Measurements from ENCODE around the gene PRM1.
"Not testable (repeated sequence)": the region's sequence is repeated elsewhere in the genome, so short reads cannot be mapped to it uniquely, and the experiment has no call there.

PRM1 gene

DNA sequence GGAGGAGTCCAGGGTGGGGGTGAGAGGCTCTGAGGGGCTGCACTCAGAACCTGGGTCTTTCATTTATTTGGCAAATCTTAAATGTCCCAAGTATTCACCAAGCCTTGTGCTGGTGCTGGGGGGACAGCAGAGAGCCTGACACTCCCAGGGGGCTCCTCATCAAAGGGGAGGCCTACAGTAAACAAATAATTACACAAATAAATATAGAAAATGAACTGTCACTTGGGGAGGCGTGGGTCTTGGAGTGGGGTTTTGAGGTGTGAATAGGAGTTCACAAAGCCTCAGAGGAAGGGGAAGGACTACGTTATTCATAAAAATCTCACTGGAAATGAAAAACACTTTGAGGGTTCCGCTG, 15.2 kb upstream of the PRM1 start:
- Mint-ChIP-seq H3K27ac (peak overlapping the region; percentile 31), H3K4me1 (ENCODE audit: low read depth) (peaks cover 49% of the 10 kb centered on the region), H3K27me3 (peaks cover 3% of the 10 kb centered on the region), H3K4me3 (no peak overlapping the region), H3K36me3 (ENCODE audit: low read depth) (no peaks in the 10 kb centered on the region), H3K9me3 (no peaks in the 10 kb centered on the region)

DNA sequence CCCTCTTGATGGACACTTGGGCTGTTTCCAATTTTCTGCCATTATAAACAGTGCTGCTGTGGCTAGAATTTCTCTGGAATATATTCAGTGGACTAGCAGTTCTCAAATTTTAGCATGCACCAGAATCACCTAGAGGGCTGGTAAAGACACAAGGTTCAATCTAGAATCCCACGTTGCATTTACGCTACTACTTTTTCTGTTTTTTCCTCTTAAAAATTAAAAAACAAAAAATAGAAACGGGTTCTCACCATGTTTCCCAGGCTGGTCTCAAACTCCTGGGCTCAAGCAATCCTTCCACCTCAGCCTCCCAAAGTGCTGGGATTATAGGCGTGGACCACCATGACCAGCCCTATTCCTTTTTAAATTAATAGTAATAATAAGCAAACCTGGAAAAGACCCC, 14.5 kb upstream of the PRM1 start:
- Mint-ChIP-seq H3K27me3 (peaks cover 4% of the 10 kb centered on the region), H3K4me1 (ENCODE audit: low read depth) (peaks cover 49% of the 10 kb centered on the region), H3K9me3 (no peaks in the 10 kb centered on the region), H3K36me3 (ENCODE audit: low read depth) (no peaks in the 10 kb centered on the region), H3K4me3 (no peak overlapping the region), H3K27ac (no peak overlapping the region)

DNA sequence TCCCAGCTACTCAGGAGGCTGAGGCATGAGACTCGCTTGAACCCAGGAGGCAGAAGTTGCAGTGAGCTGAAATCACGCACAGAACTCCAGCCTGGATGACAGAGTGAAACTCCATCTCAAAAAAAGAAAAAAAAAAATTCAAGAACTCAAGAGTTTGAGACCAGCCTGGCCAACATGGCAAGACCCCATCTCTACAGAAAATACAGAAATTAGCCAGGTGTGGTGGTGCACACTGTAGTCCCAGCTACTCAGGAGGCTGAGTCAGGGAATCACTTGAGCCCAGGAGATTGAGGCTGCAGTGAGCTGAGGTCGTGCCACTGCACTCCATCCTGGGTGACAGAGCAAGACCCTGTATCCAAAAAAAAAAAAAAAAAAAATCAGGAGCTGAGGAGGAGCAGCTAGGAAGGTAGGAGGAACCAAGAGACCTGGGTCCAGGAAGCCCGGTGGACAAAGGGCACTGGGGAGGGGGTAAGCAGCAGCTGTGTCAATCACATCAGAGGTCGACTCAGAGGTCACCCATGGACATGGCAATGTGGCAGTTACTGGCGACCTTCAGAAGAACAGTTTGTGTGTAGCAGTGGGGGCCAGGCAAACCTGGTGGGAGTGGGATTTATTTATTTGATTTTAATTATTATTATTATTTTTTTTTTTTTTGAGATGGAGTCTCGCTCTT, 11.1 kb upstream of the PRM1 start:
- Mint-ChIP-seq H3K36me3 (ENCODE audit: low read depth) (no peaks in the 10 kb centered on the region), H3K9me3 (no peaks in the 10 kb centered on the region), H3K4me3 (no peak overlapping the region), H3K27ac (no peak overlapping the region), H3K27me3 (peaks cover 15% of the 10 kb centered on the region), H3K4me1 (ENCODE audit: low read depth) (peaks cover 38% of the 10 kb centered on the region)

DNA sequence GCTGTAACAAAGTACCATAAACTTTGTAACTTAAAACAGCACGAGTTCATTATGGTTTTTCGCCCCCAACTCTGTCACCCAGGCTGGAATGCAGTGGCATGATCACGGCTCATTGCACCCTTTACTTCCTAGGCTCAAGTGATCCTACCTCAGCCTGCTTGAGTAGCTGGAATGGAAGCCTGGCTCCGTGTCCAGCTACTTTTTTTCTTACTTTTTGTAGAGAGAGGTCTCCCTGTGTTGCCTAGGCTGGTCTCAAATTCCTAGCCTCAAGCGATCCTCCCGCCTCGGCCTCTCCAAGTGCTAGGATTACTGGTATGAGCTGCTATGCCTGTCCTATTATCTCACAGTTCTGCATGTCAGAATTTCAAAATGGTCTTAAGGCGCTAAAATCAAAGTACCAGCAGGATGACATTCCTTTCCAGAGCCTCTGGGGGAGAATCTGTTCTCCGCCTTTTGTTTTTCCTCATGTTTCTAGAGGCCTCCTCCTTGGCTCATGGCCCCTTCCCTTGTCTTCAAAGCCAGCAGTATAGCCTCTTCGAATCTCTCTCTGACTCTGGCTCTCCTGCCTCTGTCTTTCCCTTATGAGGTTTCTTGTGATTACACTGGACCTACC, 10.1 kb upstream of the PRM1 start:
- Mint-ChIP-seq H3K27me3 (peaks cover 15% of the 10 kb centered on the region), H3K36me3 (ENCODE audit: low read depth) (no peaks in the 10 kb centered on the region), H3K27ac (no peak overlapping the region), H3K4me1 (ENCODE audit: low read depth) (peaks cover 37% of the 10 kb centered on the region), H3K9me3 (no peaks in the 10 kb centered on the region), H3K4me3 (no peak overlapping the region)

DNA sequence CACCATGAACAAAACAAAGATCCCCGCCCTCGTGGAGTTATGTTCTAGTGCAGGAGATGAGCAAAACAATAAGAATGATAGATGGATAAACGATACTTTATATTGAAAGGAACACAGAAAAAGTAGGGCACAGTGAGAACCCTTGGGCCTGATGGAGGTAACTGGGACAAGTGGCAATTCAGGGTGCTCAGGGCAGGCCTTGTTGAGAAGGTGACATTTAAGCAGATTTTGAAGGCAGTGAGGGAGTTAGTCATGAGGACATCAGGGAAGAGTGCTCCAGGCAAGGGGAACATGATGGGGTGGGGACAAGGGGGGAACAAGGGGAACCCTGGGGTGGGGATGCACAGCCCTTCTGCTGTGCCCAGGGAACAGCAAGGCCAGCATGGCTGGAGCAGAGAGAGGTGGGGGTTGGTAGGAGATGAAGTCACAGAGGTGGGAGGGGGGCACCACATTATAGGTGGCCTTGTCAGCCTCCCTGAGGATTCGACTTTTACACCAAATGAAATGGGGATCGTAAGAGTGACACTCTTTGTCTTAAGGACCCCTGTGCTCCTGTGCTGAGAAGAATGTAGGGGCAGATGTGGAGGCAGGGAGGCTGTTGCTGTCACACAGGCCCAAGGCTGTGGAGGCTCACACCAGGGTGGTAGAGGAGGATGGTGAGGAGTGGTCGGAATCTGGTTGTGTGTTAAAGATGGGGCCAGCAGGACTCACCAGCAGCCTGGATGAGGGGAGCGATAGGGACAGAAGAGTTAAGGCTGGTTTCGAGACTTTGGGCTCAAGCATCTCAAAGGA, 9.2 kb upstream of the PRM1 start:
- H3K27ac Mint-ChIP-seq, result peak overlapping the region; percentile 24
- H3K4me1 Mint-ChIP-seq (ENCODE audit: low read depth), result peaks cover 46% of the 10 kb centered on the region
- no peak overlapping the region for H3K4me3 Mint-ChIP-seq
- peaks cover 4% of the 10 kb centered on the region for H3K36me3 Mint-ChIP-seq (ENCODE audit: low read depth)
- peaks cover 15% of the 10 kb centered on the region for H3K27me3 Mint-ChIP-seq
- H3K9me3 Mint-ChIP-seq, result no peaks in the 10 kb centered on the region

DNA sequence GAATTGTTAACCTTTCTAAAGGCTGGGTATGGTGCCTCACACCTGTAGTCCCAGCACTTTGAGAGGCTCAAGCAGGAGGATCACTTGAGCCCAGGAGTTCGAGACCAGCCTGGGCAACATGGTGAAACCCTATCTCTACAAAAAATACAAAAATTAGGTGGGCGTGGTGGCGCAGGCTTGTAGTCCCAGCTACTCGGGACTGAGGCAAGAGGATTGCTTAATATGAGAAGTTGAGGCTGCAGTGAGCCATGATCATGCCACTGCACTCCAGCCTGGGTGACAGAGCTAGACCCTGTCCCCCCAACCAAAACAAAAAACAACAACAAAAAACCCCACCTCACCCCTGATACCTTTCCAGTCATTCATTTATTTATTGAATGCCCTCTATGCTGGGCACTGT, 8.6 kb upstream of the PRM1 start:
- H3K27ac Mint-ChIP-seq, result peak overlapping the region; percentile 24
- peaks cover 15% of the 10 kb centered on the region for H3K27me3 Mint-ChIP-seq
- H3K4me3 Mint-ChIP-seq; H3K36me3 Mint-ChIP-seq (ENCODE audit: low read depth); H3K9me3 Mint-ChIP-seq: not testable (repeated sequence)
- H3K4me1 Mint-ChIP-seq (ENCODE audit: low read depth), result peaks cover 46% of the 10 kb centered on the region

DNA sequence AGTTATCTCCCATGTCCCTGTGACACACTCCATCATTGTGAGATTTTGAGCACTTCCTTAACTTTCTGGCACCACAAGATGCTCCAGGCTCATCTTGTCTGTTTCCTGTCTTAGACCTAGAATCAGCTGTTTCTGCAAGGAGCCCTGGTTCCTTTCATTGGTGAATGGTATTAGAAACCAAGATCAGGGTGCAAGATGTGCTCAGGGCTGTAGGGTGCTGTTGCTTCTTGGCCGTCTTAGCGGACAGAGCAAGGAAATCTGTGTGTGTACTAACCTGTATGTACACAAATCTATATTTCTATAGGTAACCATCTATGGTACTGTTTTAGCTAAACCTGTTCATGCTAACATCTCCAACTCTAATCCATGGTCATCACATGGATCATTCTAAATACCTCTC, 8.1 kb upstream of the PRM1 start:
- Mint-ChIP-seq H3K27me3 (peaks cover 15% of the 10 kb centered on the region), H3K4me3 (no peak overlapping the region), H3K9me3 (no peaks in the 10 kb centered on the region), H3K36me3 (ENCODE audit: low read depth) (peaks cover 4% of the 10 kb centered on the region), H3K27ac (no peak overlapping the region), H3K4me1 (ENCODE audit: low read depth) (peaks cover 43% of the 10 kb centered on the region)

DNA sequence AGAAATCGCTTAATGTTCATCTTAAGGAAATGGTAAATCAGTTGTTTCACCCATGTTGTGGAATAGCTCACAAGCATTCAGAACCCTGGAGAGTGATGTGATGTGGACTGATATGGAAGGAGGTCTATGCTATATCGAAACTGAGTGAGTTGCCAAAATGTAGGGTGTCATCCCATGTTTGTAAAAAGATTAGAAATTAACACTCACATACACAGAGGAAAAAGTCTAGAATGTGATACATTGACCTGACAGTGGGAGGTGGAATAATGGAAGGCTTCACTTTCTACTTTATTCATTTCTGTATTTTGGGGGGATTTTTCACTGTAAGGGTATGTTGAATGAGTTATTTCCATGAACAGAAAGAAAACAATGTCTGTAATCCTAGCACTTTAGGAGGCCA, 4.7 kb upstream of the PRM1 start:
- H3K27me3 Mint-ChIP-seq, result peaks cover 12% of the 10 kb centered on the region
- no peak overlapping the region for H3K4me3 Mint-ChIP-seq
- peaks cover 4% of the 10 kb centered on the region for H3K36me3 Mint-ChIP-seq (ENCODE audit: low read depth)

DNA sequence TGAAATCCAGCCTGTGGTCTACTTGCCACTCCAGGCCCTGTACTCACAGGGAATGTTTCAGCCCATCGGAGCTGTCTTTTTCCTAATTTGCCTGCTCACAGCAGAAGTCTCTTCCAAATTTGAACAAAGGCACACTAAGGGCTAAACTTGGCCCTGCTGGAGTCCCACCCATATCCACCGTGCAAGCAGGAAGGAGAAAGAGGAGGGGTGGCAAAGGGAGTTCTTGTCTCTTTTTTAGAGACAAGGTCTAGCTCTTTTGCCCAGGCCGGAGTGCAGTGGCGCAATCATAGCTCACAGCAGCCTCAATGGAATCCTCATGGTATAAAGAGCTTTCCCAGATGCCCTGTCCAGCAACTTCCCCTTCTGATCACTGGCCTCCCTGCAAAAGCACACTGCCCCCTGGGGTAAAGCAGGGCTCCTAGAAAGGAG, 2.7 kb upstream of the PRM1 start:
- Mint-ChIP-seq H3K27me3 (peaks cover 3% of the 10 kb centered on the region), H3K4me1 (ENCODE audit: low read depth) (peaks cover 40% of the 10 kb centered on the region), H3K9me3 (no peaks in the 10 kb centered on the region), H3K36me3 (ENCODE audit: low read depth) (peaks cover 4% of the 10 kb centered on the region), H3K4me3 (no peak overlapping the region), H3K27ac (no peak overlapping the region)

More for the DNA sequence above, 4.7 kb upstream of the PRM1 start:
- Mint-ChIP-seq H3K27ac (peak overlapping the region; percentile 81), H3K9me3 (no peaks in the 10 kb centered on the region), H3K4me1 (ENCODE audit: low read depth) (peaks cover 37% of the 10 kb centered on the region)

DNA sequence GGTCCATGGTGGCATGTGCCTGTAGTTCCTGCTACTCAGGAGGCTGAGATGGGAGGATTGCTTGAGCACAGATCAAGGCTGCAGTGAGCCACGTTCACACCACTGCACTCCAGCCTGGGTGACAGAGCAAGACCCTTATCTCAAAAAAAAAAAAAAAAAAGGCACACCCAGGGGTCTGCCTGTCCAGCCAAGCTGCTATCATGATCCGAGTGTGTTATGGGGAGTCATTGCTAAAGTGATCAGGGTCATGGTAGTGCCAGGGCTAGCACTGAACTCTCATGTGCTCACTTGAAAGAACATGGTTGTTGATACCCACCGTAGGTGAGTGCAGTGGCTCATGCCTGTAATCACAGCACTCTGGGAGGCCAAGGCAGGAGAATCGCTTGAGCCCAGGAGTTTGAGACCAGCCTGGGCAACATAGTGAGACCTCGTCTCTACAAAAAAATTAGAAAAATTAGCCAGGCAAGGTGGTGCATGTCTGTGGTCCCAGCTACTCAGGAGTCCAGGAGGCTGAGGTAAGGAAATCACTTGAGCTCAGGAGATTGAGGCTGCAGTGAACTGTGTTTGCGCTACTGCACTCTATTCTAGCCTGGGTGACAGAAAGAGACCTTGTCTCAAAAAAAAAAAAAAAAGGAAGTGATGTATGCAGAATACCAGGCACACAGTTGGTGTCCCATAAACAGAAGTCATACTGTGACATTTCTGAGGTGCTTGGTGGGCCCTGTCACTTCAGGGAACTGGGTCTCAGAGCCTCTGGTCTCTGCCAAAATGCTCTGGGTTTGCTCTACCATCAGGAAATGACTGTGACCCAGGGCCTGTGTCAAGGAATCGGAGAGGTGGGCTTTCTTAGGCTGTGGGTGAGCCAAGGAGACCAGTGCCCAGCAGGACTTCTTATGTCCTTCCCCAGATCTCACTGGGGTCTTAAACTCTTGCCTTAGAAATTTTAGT, 2.2 kb downstream of the PRM1 start:
- Mint-ChIP-seq H3K4me1 (ENCODE audit: low read depth) (peaks cover 6% of the 10 kb centered on the region), H3K27me3 (no peaks in the 10 kb centered on the region), H3K9me3 (no peaks in the 10 kb centered on the region), H3K27ac (no peak overlapping the region), H3K4me3 (no peak overlapping the region), H3K36me3 (ENCODE audit: low read depth) (no peaks in the 10 kb centered on the region)

DNA sequence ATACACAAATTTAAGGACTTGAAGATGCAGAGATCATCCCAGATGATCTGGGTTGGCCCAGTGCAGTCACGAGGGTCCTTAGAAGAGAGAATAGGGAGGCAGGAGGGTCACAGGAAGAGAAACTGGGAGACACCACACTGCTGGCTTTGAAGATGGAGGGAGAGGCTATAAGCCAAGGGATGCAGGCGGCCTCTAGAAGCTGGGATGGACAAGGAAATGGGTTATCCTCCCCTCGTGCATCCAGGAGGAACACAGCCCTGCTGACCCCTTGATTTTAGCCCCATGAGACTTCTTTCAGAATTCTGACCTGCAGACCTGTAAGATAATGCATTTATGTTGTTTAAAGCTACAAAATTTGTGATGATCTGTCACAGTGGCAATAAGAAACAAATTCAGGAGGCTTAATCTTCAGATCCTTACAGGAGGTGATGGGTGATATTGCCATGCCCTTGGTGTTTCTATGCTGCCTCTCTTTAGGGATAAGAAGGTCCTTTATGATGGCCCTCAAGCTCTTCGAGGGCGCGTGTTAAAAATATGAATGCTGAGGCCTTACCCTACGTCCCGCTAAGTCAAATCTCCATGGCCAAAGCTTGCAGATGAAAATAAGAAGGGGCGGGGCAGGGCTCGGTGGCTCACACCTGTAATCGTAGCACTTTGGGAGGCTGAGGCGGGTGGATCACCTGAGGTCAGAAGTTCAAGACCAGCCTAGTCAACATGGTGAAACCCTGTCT, 3.4 kb downstream of the PRM1 start:
- H3K27ac Mint-ChIP-seq, result no peak overlapping the region
- no peaks in the 10 kb centered on the region for H3K36me3 Mint-ChIP-seq (ENCODE audit: low read depth)
- no peaks in the 10 kb centered on the region for H3K9me3 Mint-ChIP-seq
- H3K4me3 Mint-ChIP-seq, result no peak overlapping the region
- no peaks in the 10 kb centered on the region for H3K27me3 Mint-ChIP-seq
- peaks cover 6% of the 10 kb centered on the region for H3K4me1 Mint-ChIP-seq (ENCODE audit: low read depth)

DNA sequence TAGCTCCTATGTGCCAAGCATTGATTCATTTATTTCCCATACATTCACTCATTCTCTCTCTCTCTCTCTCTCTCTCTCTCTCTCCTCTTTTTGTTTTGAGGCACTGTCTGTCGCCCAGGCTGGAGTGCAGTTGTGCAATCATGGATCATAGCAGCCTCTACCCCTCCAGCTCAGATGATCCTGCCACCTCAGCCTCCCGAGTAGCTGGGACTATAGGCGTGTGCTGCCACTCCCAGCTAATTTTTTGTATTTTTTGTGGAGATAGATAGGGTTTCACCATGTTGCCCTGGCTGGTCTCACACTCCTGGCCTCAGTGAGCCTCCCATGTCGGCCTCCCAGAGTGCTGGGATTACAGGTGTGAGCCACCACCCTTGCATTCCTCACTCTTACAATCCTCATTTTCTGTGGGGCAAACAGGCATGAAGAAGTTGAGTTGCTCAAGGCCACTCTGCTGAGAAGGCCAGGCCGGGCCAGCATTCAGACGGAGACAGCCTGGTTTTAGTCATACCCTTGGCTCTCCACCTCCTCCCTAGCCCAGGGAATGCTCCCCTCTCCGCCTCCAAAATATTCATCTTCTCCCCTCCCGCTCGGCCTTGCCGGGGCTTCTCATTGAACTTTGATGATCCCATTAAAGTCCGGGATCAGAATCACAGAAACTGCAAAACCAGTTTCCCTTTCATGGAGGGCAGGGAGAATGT, 4.1 kb downstream of the PRM1 start:
- no peak overlapping the region for H3K4me3 Mint-ChIP-seq
- H3K36me3 Mint-ChIP-seq (ENCODE audit: low read depth), result no peaks in the 10 kb centered on the region
- no peaks in the 10 kb centered on the region for H3K9me3 Mint-ChIP-seq
- no peaks in the 10 kb centered on the region for H3K27me3 Mint-ChIP-seq
- peaks cover 4% of the 10 kb centered on the region for H3K4me1 Mint-ChIP-seq (ENCODE audit: low read depth)
- H3K27ac Mint-ChIP-seq, result no peak overlapping the region

DNA sequence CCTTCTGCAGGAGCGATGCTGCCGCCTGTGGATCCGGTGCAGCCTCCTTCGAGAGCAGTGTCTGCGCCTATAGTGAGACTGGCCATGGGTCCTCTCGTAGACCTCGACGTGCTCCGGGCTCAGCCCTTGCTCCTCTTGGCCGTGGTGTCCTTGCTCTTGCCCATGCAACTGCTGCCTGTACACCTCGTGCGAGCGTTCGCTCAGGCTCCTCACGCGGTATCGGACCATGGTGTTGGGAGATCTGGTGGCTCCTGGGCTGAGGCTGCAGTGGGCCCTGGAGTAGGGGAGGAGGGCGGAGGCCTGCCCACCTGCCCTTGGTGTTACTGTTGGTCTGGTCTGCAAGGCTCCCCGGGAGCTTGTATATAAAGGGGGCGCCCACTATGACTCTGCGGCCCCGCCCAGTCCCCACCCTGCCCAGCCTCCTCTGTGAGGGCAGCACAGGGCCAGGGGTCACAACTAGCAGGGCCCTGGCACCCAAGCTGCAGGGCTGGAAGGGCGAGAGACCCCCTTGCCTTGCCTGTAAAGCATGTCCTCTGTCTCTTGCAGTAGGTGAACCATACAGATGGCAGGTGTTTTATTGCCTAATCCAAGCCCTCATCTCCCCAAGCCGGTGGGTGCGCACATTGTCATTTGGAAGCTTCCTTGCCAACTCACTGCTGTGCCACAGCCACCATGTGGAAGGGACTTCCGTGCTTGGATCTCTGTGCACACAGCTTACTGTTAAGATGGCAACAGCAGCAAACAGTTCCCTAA, 4.8 kb downstream of the PRM1 start, which contains the start of gene PRM2:
TSS of gene PRM2 (minus strand) at position 338 of the 753 bp plus-strand sequence. CDS start at position 228, 110 bp downstream.
- Mint-ChIP-seq H3K27ac (no peak within 1 kb of the TSS), H3K27me3 (no peaks in the 10 kb centered on the region), H3K4me1 (ENCODE audit: low read depth) (peaks cover 2% of the 10 kb centered on the region), H3K36me3 (ENCODE audit: low read depth) (no peaks in the 10 kb centered on the region), H3K4me3 (no peak within 1 kb of the TSS), H3K9me3 (no peaks in the 10 kb centered on the region)

All from stimulated activated naive CD8-positive, alpha-beta T cell treated with anti-CD3 and anti-CD28 coated beads, Interleukin-15, Interleukin-2, amounts not matched to agents 100 ng/mL and 50 ng/mL, for 24 hours (primary cell).